CD14-positive monocyte (primary cell): ENCODE measurements around the gene PRLH. TPM values are rescaled to one million over a fixed set of nuclear protein-coding genes. Genes with fewer than 3 reads are reported as not detected.

Source experiments
- DNase-seq, 3 donors: peaks; one replicate each; pipeline ENCODE4 v3.0.0-alpha.2; 2011 to 2022
- H2AFZ ChIP-seq: 2 replicates; pipeline ENCODE4 v1.6.0; 2012; ENCODE audit warnings: mild to moderate bottlenecking, low read depth, low read length, inconsistent platforms; ENCODE audit not compliant: insufficient read depth, poor library complexity, severe bottlenecking
- H3K27ac ChIP-seq, 2 donors: 1 replicate in 1 of 2; 2 replicates in 1 of 2; pipeline ENCODE4 v1.5.1; 2012 to 2013; ENCODE audit warnings: low read length in 2 of 2, control low read depth in 1 of 2, inconsistent platforms in 1 of 2, low read depth in 1 of 2, mild to moderate bottlenecking in 1 of 2
- H3K27me3 ChIP-seq, 2 donors: one replicate each; pipeline versions ENCODE4 v1.6.0 to v1.6.1; 2011 to 2013; ENCODE audit warnings: low read length in 2 of 2; ENCODE audit not compliant: control insufficient read depth in 2 of 2, insufficient read depth in 2 of 2
- H3K36me3 ChIP-seq, 2 donors: replicated peaks in 1 of 2; 1 replicate in 1 of 2; 2 replicates in 1 of 2; pipeline versions ENCODE4 v1.5.1 to v1.6.1; 2012 to 2013; ENCODE audit warnings: low read length in 2 of 2, control low read depth in 1 of 2, inconsistent platforms in 1 of 2, mild to moderate bottlenecking in 1 of 2; ENCODE audit not compliant: insufficient read depth in 2 of 2, control insufficient read depth in 1 of 2
- H3K4me1 ChIP-seq, 2 donors: 1 replicate in 1 of 2; 2 replicates in 1 of 2; pipeline versions ENCODE4 v1.5.1 to v1.6.1; 2012 to 2013; ENCODE audit warnings: low read length in 2 of 2, control low read depth in 1 of 2, inconsistent platforms in 1 of 2, mild to moderate bottlenecking in 1 of 2, moderate library complexity in 1 of 2; ENCODE audit not compliant: insufficient read depth in 2 of 2, control insufficient read depth in 1 of 2
- H3K4me2 ChIP-seq: replicated peaks from 2 replicates; pipeline ENCODE3; 2012; ENCODE audit warnings: low read length, moderate library complexity, mild to moderate bottlenecking; ENCODE audit not compliant: poor library complexity, severe bottlenecking; ENCODE audit errors: extremely low read depth
- H3K4me3 ChIP-seq, 3 experiments: fragments of 200-600 bp in 1 of 3; sonication (generic) in 1 of 3; replicated peaks in 1 of 3; 1 replicate in 2 of 3; 2 replicates in 1 of 3; pipeline ENCODE4 v1.5.1; 2011 to 2013; ENCODE audit warnings: low read length in 3 of 3, mild to moderate bottlenecking in 3 of 3, control low read depth in 2 of 3, low read depth in 2 of 3, inconsistent platforms in 1 of 3, moderate library complexity in 1 of 3
- H3K79me2 ChIP-seq: 2 replicates; pipeline ENCODE4 v1.6.0; 2012; ENCODE audit warnings: mild to moderate bottlenecking, control low read depth, inconsistent platforms, low read length, moderate library complexity; ENCODE audit not compliant: insufficient read depth
- H3K9ac ChIP-seq: 2 replicates; pipeline ENCODE4 v1.6.0; 2017; ENCODE audit warnings: low read length, mild to moderate bottlenecking; ENCODE audit not compliant: insufficient read depth, poor library complexity, severe bottlenecking
- H3K9me3 ChIP-seq, 2 donors: replicated peaks in 1 of 2; 1 replicate in 1 of 2; 2 replicates in 1 of 2; pipeline versions ENCODE4 v1.5.1 to v1.6.1; 2012 to 2013; ENCODE audit warnings: low read length in 2 of 2, control low read depth in 1 of 2; ENCODE audit not compliant: control insufficient read depth in 1 of 2, insufficient read depth in 1 of 2
- H4K20me1 ChIP-seq: 2 replicates; pipeline ENCODE4 v1.6.0; 2012; ENCODE audit warnings: mild to moderate bottlenecking, low read length, control low read depth, moderate library complexity; ENCODE audit not compliant: insufficient read depth
- H3K27ac Mint-ChIP-seq, 7 donors: one replicate each; pipeline ENCODE4 v1.8.0; 2020; ENCODE audit warnings: mild to moderate bottlenecking in 7 of 7, mixed read lengths in 7 of 7, moderate library complexity in 6 of 7, inconsistent platforms in 2 of 7
- H3K27me3 Mint-ChIP-seq, 3 donors: one replicate each; pipeline ENCODE4 v1.8.0; 2021 to 2022; ENCODE audit warnings: low read depth in 3 of 3, mild to moderate bottlenecking in 3 of 3, mixed read lengths in 3 of 3, moderate library complexity in 3 of 3, inconsistent platforms in 1 of 3
- H3K36me3 Mint-ChIP-seq, 2 donors: one replicate each; pipeline ENCODE4 v1.8.0; 2020; ENCODE audit warnings: mixed read lengths in 2 of 2, inconsistent platforms in 1 of 2, mild to moderate bottlenecking in 1 of 2
- H3K4me1 Mint-ChIP-seq: one replicate; pipeline ENCODE4 v1.8.0; 2020; ENCODE audit warnings: mild to moderate bottlenecking, mixed read lengths
- H3K4me3 Mint-ChIP-seq, 2 donors: one replicate each; pipeline ENCODE4 v1.8.0; 2020; ENCODE audit warnings: mild to moderate bottlenecking in 2 of 2, mixed read lengths in 2 of 2, moderate library complexity in 1 of 2
- H3K9me3 Mint-ChIP-seq, 7 donors: one replicate each; pipeline ENCODE4 v1.8.0; 2020 to 2022; ENCODE audit warnings: mixed read lengths in 7 of 7, mild to moderate bottlenecking in 6 of 7, moderate library complexity in 6 of 7, inconsistent platforms in 2 of 7
- CTCF ChIP-seq: fragments of 200-600 bp; IDR thresholded peaks from one replicate; pipeline ENCODE4 v1.8.0; 2022; ENCODE audit warnings: antibody characterized with exemption, mild to moderate bottlenecking
- WGBS: methylation state at CpG from one replicate; pipeline ENCODE4 v1.1.5; 2013; ENCODE audit warnings: missing lambda C conversion rate; ENCODE audit not compliant: insufficient coverage; 5-methylcytosine and 5-hydroxymethylcytosine counted together
- intact Hi-C, 2 donors: fragments of 100-400 bp; cut with micrococcal nuclease; formaldehyde crosslinking; loops; one replicate each; pipeline versions ENCODE4 v1.15.0 to v1.15.1; 2023
- polyA plus RNA-seq, 3 donors: library from polyadenylated mRNA; depleted of rRNA in 1 of 3; unstranded in 2 of 3; stranded (reverse) in 1 of 3; fragments of 300-500 nt in 2 of 3; fragments of >200 nt in 1 of 3; fragmentation: Illumina TruSeq in 2 of 3; gene quantifications; 1 replicate in 2 of 3; 2 replicates in 1 of 3; pipeline ENCODE4 v1.2.3, GENCODE V29; 2012 to 2021

Gene PRLH
- polyA plus RNA-seq, 3 donors, result not detected

- no peaks in the 10 kb centered on the region for H3K36me3 Mint-ChIP-seq
- H3K9me3 Mint-ChIP-seq, result peaks cover 6 to 38% (median 24%) of the 10 kb centered on the region in 7 donors
- 100% methylated on average over 5 of the region's 6 CpGs for WGBS
- Histone ChIP-seq H3K36me3 (no peaks in the 10 kb centered on the region), H3K9ac (no peak overlapping the region), H3K4me1 (no peaks in the 10 kb centered on the region), H4K20me1 (no peaks in the 10 kb centered on the region), H3K4me3 (no peak overlapping the region), H3K27ac (no peak overlapping the region), H3K4me2 (no peak overlapping the region), H3K79me2 (no peaks in the 10 kb centered on the region), H2AFZ (no peak overlapping the region), H3K27me3 (no peaks in the 10 kb centered on the region), H3K9me3 (peaks cover 24 to 31% of the 10 kb centered on the region in 2 donors)
- H3K4me3 Mint-ChIP-seq, result no peak overlapping the region
- H3K27ac Mint-ChIP-seq, result no peak overlapping the region
- intact Hi-C loops, result no loop called here
- no peak for DNase-seq
- H3K4me1 Mint-ChIP-seq, result no peaks in the 10 kb centered on the region
- peaks cover 8 to 10% (median 8%) of the 10 kb centered on the region in 3 donors for H3K27me3 Mint-ChIP-seq
- TF ChIP-seq CTCF, result no peak
Observed at GRCh38 chr2:237552908-237553307, 13.5 kb upstream of the PRLH start.

DNA sequence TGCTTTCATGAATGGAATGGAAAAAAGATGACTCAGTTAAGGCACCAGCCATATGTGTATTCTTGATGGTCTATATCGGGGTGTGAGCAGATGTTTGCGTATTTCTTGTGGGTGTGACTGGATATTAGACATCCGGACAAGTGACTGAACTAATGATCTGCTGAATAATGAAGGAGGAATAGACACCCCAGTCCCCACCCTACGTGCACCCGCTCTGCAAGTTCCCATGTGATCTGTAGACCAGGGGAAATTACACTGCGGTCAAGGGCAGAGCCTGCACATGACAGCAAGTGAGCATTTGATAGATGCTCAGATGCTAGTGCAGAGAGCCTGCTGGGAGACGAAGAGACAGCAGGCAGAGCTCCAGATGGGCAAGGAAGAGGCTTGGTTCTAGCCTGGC, 12.4 kb upstream of the PRLH start:
- Histone ChIP-seq H3K9me3 (peaks cover 24 to 31% of the 10 kb centered on the region in 2 donors), H3K27me3 (no peaks in the 10 kb centered on the region), H3K4me1 (no peaks in the 10 kb centered on the region), H2AFZ (no peak overlapping the region), H3K27ac (no peak overlapping the region), H3K36me3 (no peaks in the 10 kb centered on the region), H3K4me2 (no peak overlapping the region), H3K79me2 (no peaks in the 10 kb centered on the region), H3K9ac (no peak overlapping the region), H3K4me3 (no peak overlapping the region), H4K20me1 (no peaks in the 10 kb centered on the region)
- no peak for DNase-seq
- 94% methylated on average over 2 of the region's 7 CpGs for WGBS
- H3K4me1 Mint-ChIP-seq, result no peaks in the 10 kb centered on the region
- intact Hi-C loops, result no loop called here
- no peak overlapping the region for H3K27ac Mint-ChIP-seq
- peaks cover 6 to 41% (median 24%) of the 10 kb centered on the region in 7 donors for H3K9me3 Mint-ChIP-seq
- peaks cover 6 to 14% (median 10%) of the 10 kb centered on the region in 3 donors for H3K27me3 Mint-ChIP-seq
- no peaks in the 10 kb centered on the region for H3K36me3 Mint-ChIP-seq
- no peak overlapping the region for H3K4me3 Mint-ChIP-seq
- no peak for TF ChIP-seq CTCF
